Neural cell (in vitro differentiated cells): Measurements from ENCODE around the gene PDHB.
"Not testable (repeated sequence)": the region's sequence is repeated elsewhere in the genome, so short reads cannot be mapped to it uniquely, and the experiment has no call there.

ENCODE experiments used
- EP300 ChIP-seq: fragments of 450-650 bp; conservative IDR thresholded peaks from 2 replicates; pipeline ENCODE4 v1.6.1; 2014; ENCODE audit warnings: antibody characterized with exemption, mild to moderate bottlenecking, moderate library complexity; ENCODE audit not compliant: poor library complexity, severe bottlenecking
- EZH2 ChIP-seq: fragments of 200-600, 300-800 bp; shearing (Covaris generic), sonication (generic); IDR thresholded peaks from 2 replicates; pipeline ENCODE4 v1.6.1; 2014; ENCODE audit warnings: antibody characterized with exemption, low read length, borderline replicate concordance, mild to moderate bottlenecking; ENCODE audit not compliant: insufficient read depth, poor library complexity, severe bottlenecking
- POLR2AphosphoS5 ChIP-seq: IDR thresholded peaks from 2 replicates; pipeline ENCODE4 v1.6.1; 2012
- SMC3 ChIP-seq: fragments of 450-650 bp; conservative IDR thresholded peaks from 2 replicates; pipeline ENCODE4 v1.6.1; 2014; ENCODE audit warnings: antibody characterized with exemption, mild to moderate bottlenecking, moderate library complexity; ENCODE audit not compliant: poor library complexity
- TF ChIP-seq, protein P1 (sequence below): fragments of 450-650 bp; IDR thresholded peaks from 2 replicates; pipeline ENCODE4 v1.5.1; 2014; ENCODE audit warnings: antibody characterized with exemption, mild to moderate bottlenecking, moderate library complexity; ENCODE audit not compliant: poor library complexity, severe bottlenecking
- TF ChIP-seq, protein P2 (sequence below): IDR thresholded peaks from 2 replicates; pipeline ENCODE4 v1.6.1; 2012; ENCODE audit warnings: borderline replicate concordance

DNA sequence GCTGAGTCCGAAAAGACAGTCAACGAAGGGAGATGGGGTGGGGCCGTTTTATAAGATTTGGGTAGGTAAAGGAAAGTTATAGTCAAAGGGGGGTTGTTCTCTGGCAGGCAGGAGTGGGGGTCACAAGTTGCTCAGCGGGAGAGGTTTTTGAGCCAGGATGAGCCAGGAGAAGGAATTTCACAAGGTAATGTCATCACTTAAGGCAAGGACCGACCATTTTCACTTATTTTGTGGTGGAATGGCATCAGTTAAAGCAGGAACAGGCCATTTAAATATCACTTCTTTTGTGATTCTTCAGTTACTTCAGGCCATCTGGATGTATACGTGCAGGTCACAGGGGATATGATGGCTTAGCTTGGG lies 7.3 kb upstream of the PDHB start:
- TF ChIP-seq, protein P1, sequence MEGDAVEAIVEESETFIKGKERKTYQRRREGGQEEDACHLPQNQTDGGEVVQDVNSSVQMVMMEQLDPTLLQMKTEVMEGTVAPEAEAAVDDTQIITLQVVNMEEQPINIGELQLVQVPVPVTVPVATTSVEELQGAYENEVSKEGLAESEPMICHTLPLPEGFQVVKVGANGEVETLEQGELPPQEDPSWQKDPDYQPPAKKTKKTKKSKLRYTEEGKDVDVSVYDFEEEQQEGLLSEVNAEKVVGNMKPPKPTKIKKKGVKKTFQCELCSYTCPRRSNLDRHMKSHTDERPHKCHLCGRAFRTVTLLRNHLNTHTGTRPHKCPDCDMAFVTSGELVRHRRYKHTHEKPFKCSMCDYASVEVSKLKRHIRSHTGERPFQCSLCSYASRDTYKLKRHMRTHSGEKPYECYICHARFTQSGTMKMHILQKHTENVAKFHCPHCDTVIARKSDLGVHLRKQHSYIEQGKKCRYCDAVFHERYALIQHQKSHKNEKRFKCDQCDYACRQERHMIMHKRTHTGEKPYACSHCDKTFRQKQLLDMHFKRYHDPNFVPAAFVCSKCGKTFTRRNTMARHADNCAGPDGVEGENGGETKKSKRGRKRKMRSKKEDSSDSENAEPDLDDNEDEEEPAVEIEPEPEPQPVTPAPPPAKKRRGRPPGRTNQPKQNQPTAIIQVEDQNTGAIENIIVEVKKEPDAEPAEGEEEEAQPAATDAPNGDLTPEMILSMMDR: not testable (repeated sequence)
- TF ChIP-seq, protein P2, sequence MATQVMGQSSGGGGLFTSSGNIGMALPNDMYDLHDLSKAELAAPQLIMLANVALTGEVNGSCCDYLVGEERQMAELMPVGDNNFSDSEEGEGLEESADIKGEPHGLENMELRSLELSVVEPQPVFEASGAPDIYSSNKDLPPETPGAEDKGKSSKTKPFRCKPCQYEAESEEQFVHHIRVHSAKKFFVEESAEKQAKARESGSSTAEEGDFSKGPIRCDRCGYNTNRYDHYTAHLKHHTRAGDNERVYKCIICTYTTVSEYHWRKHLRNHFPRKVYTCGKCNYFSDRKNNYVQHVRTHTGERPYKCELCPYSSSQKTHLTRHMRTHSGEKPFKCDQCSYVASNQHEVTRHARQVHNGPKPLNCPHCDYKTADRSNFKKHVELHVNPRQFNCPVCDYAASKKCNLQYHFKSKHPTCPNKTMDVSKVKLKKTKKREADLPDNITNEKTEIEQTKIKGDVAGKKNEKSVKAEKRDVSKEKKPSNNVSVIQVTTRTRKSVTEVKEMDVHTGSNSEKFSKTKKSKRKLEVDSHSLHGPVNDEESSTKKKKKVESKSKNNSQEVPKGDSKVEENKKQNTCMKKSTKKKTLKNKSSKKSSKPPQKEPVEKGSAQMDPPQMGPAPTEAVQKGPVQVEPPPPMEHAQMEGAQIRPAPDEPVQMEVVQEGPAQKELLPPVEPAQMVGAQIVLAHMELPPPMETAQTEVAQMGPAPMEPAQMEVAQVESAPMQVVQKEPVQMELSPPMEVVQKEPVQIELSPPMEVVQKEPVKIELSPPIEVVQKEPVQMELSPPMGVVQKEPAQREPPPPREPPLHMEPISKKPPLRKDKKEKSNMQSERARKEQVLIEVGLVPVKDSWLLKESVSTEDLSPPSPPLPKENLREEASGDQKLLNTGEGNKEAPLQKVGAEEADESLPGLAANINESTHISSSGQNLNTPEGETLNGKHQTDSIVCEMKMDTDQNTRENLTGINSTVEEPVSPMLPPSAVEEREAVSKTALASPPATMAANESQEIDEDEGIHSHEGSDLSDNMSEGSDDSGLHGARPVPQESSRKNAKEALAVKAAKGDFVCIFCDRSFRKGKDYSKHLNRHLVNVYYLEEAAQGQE: not testable (repeated sequence)
- not testable (repeated sequence) for TF ChIP-seq EZH2, EP300, POLR2AphosphoS5, SMC3
